G401 (cell line): ENCODE measurements around the gene KCNJ5. TPM values are rescaled to one million over a fixed set of nuclear protein-coding genes. Genes with fewer than 3 reads are reported as not detected.

Source experiments
- DNase-seq: peaks from one replicate; pipeline ENCODE4 v3.0.0-alpha.2; 2015; ENCODE audit warnings: low spot score
- in situ Hi-C: cut with HindIII; loops from 2 replicates; pipeline ENCODE4 v1.10.0; 2016; ENCODE audit warnings: low sequenced_read_pairs, mixed read lengths
- total RNA-seq: library from RNA; depleted of rRNA; stranded (reverse); fragments of >200 nt; shearing (Covaris generic); gene quantifications from 2 replicates; pipeline ENCODE4 v1.2.3, GENCODE V29; 2014

The KCNJ5 gene
- total RNA-seq, 1 experiment from 2014 or later, result not detected

- in situ Hi-C loops, result no loop called here
- DNase-seq, result no peak
Observed at GRCh38 chr11:128925250-128925600, 34.1 kb downstream of the KCNJ5 start.

DNA sequence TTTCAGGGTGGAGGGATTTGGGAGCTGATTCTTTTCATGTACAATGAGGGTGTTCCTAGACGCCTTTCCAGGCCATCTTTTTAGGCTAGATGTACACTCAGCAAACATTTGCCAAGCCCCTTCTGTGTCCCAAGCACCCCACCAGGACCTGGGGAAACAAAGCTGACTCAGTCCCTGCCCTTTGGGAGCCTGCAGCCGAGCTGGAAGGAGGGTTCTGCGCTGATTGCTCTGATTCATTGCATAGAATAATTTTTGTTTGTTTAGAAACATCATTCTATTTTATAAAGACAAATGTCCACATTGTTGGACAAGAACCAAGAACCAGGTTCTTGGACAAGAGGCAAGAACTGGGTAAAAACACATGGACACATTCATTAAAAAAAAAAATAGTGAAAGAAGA, 34.8 kb downstream of the KCNJ5 start:
- DNase-seq, result no peak
- in situ Hi-C loops, result no loop called here

- peak; percentile 24 for DNase-seq
- in situ Hi-C loops, result no loop called here
Observed at GRCh38 chr11:128926437-128927107, 35.4 kb downstream of the KCNJ5 start.

GRCh38 chr11:128927108-128927461, 35.9 kb downstream of the KCNJ5 start:
- peak; percentile 6 for DNase-seq
- in situ Hi-C loops, result no loop called here

GRCh38 chr11:128927683-128928336, 36.7 kb downstream of the KCNJ5 start:
- no peak for DNase-seq
- in situ Hi-C loops, result no loop called here

DNA sequence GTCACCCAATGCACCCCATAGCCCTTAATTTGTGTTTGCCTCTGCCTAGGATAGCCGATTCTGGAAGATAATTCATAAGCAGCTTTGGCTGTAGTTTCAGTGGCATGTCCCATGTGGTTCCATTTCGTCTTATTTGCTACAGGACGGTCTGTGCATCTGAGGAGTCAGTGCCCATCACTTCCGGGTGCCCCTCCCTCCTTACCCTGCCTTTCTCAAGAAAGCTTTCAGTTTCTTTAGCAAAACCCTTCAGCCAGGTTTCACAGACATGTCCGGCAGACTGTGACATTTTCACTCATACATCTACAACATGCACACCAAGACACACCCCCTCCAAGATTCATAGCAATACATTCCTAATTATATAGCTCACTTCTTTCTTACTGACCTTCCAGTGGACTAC, 37.2 kb downstream of the KCNJ5 start:
- no peak for DNase-seq
- in situ Hi-C loops, result no loop called here

GRCh38 chr11:128929468-128929867, 38.3 kb downstream of the KCNJ5 start:
- in situ Hi-C loops, result no loop called here
- DNase-seq, result no peak

DNA sequence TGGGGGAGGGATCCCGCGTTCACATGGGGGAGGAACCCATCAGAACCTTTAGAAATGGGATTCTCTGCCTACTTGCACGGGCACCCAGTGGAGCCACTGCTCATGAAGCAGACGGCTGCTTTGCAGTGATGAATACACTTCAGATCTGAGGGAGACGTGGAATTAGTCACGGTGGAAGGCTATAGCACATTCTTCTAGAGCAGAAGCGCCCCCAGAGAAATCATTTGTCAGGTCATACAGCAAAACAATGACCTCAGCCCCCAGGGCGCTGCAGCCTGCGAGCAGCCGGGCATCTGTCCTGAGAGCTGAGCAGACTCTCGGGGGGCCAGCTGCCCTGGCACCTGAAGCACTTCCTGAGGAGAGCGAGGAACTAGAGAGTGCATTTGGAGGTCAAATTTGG, 38.8 kb downstream of the KCNJ5 start:
- in situ Hi-C loops, result no loop called here
- no peak for DNase-seq

DNA sequence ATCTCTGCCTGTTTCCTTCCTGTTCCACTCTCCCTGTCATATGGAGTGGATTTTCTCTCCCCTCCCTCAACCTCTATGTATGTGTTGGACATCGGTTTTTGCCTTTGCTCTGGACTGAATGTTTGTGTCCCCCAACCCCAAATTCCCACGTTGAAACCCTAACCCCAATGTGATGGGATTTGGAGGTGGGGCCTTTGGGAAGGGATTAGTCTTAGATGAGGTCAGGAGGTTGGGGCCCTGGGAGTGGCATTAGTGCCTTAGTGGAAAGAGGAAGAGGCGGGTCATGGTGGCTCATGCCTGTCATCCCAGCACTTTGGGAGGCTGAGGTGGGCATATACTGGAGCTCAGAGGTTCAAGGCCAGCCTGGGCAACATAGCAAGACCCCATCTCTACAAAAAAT, 39.9 kb downstream of the KCNJ5 start:
- in situ Hi-C loops, result no loop called here

DNA sequence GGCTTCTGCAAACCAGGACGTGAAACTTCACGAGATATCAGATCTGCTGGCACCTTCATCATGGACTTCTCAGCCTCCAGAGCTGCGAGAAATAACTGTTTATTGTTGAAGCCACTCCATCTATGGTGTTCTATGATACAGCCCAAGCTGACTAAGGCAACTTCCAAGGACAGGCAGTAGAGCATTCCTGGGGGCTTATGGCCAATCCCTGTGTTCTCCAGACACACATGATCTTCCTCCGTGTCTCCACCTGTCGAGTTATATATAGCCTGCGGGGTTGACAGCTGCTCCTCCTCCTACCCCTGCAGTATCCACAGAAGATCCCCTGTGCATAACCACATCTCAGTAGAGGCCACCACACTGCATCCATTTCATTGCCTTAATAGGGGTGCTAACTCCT, 40.5 kb downstream of the KCNJ5 start:
- DNase-seq, result no peak
- in situ Hi-C loops, result no loop called here

More for the DNA sequence above, 39.9 kb downstream of the KCNJ5 start:
- DNase-seq, result no peak

- DNase-seq, result no peak
- in situ Hi-C loops, result no loop called here
Observed at GRCh38 chr11:128933481-128934178, 42.5 kb downstream of the KCNJ5 start.

DNA sequence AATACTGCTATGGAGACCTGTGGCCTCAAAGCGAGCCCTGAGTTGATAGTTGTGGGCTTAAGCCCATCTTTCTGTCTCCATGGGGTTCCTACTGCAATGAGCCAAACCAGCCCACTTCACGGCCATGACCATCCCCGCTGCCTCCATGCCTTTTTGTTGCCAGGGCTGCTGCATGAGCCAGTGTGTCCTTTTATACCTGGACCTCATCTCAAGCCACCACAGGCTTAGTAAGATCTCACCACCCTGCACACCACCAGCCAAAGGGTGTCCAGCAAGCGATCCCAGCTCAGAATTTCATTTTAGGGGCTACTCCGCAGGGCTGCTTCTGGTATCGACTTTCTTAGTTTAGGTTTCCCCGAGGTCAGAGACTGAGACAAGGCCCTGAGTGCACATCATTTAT, 43.2 kb downstream of the KCNJ5 start:
- no peak for DNase-seq
- in situ Hi-C loops, result no loop called here

GRCh38 chr11:128934926-128935325, 43.8 kb downstream of the KCNJ5 start:
- in situ Hi-C loops, result no loop called here
- DNase-seq, result no peak

DNA sequence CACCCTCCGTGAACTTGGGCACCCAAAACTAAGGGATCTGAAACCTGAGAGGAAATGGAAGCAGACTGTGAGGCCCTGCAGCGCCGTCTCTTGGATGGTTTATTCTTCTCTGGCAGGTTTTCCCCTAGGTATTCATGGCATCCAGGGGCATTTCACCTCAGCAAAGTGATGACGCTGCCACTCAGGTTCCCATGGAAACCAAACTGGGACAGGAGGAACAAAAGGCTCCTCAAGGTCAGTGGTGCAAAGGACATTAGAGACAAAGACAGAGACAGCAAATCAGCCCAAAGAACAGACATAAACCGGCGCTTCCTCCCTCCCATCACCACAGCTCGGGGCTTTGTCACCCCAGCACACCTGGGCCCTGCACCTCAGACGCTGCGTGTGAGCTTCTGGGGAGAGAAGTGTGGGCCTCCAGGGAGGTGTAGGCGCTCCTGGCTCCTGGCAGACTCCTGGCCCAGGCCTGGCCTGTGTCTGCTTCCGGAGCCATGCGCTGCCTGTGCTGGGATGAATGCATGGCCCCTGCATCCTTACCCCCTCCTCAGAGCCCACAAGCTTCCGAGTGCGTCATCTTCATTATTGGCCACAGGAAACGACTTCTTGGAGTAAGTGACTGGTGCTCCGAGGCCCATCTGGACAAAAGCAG, 45.6 kb downstream of the KCNJ5 start:
- in situ Hi-C loops, result no loop called here
- no peak for DNase-seq

DNA sequence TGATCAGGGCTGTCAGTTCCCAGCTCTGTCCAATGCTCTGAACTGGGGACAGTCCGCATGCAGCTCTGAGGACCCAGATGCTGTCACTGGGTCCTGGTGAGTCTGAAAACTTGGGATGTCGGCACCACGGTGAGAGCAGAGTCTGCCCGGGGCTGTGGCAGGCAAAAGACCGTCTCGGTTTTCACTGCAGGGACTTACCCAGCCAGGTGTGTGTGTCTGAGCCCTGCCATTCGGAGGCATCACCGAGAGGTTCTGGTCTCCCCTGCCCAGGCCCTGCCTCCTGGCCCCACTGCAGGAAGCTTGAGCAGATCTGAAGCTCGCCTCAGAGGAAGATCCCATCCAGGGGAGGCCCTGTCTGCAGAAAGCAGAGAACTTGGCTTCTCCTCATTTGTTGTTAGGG, 46.3 kb downstream of the KCNJ5 start:
- DNase-seq, result no peak
- in situ Hi-C loops, result no loop called here

GRCh38 chr11:128938156-128938885, 47.2 kb downstream of the KCNJ5 start:
- in situ Hi-C loops, result no loop called here

GRCh38 chr11:128939591-128939990, 48.4 kb downstream of the KCNJ5 start:
- no peak for DNase-seq
- in situ Hi-C loops, result no loop called here

More at GRCh38 chr11:128938156-128938885, 47.2 kb downstream of the KCNJ5 start:
- no peak for DNase-seq

DNA sequence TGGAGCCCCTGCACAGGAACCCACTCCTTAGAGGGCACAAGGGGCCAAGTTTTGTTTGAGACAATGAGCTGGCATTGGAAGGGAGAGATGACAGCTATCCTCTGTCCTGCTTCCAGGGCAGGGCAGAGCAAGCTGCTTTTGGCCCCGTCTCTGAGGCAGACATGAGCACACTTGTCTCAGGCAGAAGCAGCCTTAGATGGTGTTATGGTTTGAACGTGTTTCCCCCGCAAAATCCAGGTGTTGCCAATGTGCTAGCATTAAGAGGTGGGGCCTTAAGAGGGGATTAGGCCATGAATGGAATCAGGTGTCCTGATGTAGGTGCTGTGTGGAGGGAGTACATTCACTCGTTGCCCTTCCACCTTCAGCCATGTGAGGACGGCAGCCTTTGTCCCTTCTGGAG, 49.0 kb downstream of the KCNJ5 start:
- DNase-seq, result no peak
- in situ Hi-C loops, result no loop called here

- in situ Hi-C loops, result no loop called here
- no peak for DNase-seq
Observed at GRCh38 chr11:128940603-128941002, 49.4 kb downstream of the KCNJ5 start.

- in situ Hi-C loops, result no loop called here
Observed at GRCh38 chr11:128941110-128941509, 50.0 kb downstream of the KCNJ5 start.

More at GRCh38 chr11:128941110-128941509, 50.0 kb downstream of the KCNJ5 start:
- DNase-seq, result no peak
